ENCODE results near the gene FUT3.

Gene FUT3

GRCh38 chr19:5809469-5809868 lies 41.8 kb downstream of the FUT3 start:
- no peak for DNase-seq (ENCODE audit: low spot score)
- no peak for TF ChIP-seq CTCF (IDR thresholded peaks at IDR 0.05; ENCODE audit: extremely low read depth, insufficient read depth, missing control alignments)
- in situ Hi-C loops (cut with MboI; ENCODE audit: low pct_unique_long_range_greater_than_20kb, low sequenced_read_pairs, unreplicated experiment) = loop anchor here (25.0 kb wide), 1 partner anchor 203 kb away; no protein-coding TSS in a partner anchor

GRCh38 chr19:5809053-5809452 lies 42.2 kb downstream of the FUT3 start:
- DNase-seq (ENCODE audit: low spot score) = no peak
- TF ChIP-seq CTCF (IDR thresholded peaks at IDR 0.05; ENCODE audit: extremely low read depth, insufficient read depth, missing control alignments) = no peak
- in situ Hi-C loops (cut with MboI; ENCODE audit: low pct_unique_long_range_greater_than_20kb, low sequenced_read_pairs, unreplicated experiment) = loop anchor here (25.0 kb wide), 1 partner anchor 203 kb away; no protein-coding TSS in a partner anchor

- no peak for TF ChIP-seq CTCF (IDR thresholded peaks at IDR 0.05; ENCODE audit: extremely low read depth, insufficient read depth, missing control alignments)
- in situ Hi-C loops (cut with MboI; ENCODE audit: low pct_unique_long_range_greater_than_20kb, low sequenced_read_pairs, unreplicated experiment) = loop anchor here (25.0 kb wide), 1 partner anchor 204 kb away; no protein-coding TSS in a partner anchor
- no peak for DNase-seq (ENCODE audit: low spot score)
Measured at GRCh38 chr19:5808120-5808816, 43.0 kb downstream of the FUT3 start.

- DNase-seq (ENCODE audit: low spot score) = no peak
- in situ Hi-C loops (cut with MboI; ENCODE audit: low pct_unique_long_range_greater_than_20kb, low sequenced_read_pairs, unreplicated experiment) = loop anchor here (25.0 kb wide), 1 partner anchor 205 kb away; no protein-coding TSS in a partner anchor
- TF ChIP-seq CTCF (IDR thresholded peaks at IDR 0.05; ENCODE audit: extremely low read depth, insufficient read depth, missing control alignments) = no peak
Measured at GRCh38 chr19:5806905-5807304, 44.3 kb downstream of the FUT3 start.

- DNase-seq (ENCODE audit: low spot score) = no peak
- no peak for TF ChIP-seq CTCF (IDR thresholded peaks at IDR 0.05; ENCODE audit: extremely low read depth, insufficient read depth, missing control alignments)
- in situ Hi-C loops (cut with MboI; ENCODE audit: low pct_unique_long_range_greater_than_20kb, low sequenced_read_pairs, unreplicated experiment) = loop anchor here (25.0 kb wide), 1 partner anchor 206 kb away; no protein-coding TSS in a partner anchor
Measured at GRCh38 chr19:5806133-5806489, 45.1 kb downstream of the FUT3 start.

- peak; percentile 81 for DNase-seq (ENCODE audit: low spot score)
- peak; percentile 69 for TF ChIP-seq CTCF (IDR thresholded peaks at IDR 0.05; ENCODE audit: extremely low read depth, insufficient read depth, missing control alignments)
- in situ Hi-C loops (cut with MboI; ENCODE audit: low pct_unique_long_range_greater_than_20kb, low sequenced_read_pairs, unreplicated experiment) = loop anchor here (25.0 kb wide), 1 partner anchor 207 kb away; no protein-coding TSS in a partner anchor
Measured at GRCh38 chr19:5805462-5806132, 45.7 kb downstream of the FUT3 start.
